Hepatocyte (in vitro differentiated cells): ENCODE data around the gene SERPINA7.

Source experiments
- CTCF ChIP-seq: fragments of 200-600 bp; sonication (generic); IDR thresholded peaks from 2 replicates; pipeline ENCODE4 v1.5.1; 2016; ENCODE audit warnings: antibody characterized with exemption, mild to moderate bottlenecking; ENCODE audit not compliant: poor library complexity
- EZH2 ChIP-seq: fragments of 200-600 bp; sonication (generic); IDR thresholded peaks from 2 replicates; pipeline ENCODE4 v1.6.1; 2016; ENCODE audit warnings: antibody characterized with exemption, mild to moderate bottlenecking, borderline replicate concordance

GRCh38 chrX:106035064-106035463, 3.5 kb downstream of the SERPINA7 start:
- TF ChIP-seq CTCF (peak; percentile 32), EZH2 (no peak)
